22Rv1 (cell line): ENCODE measurements around the gene SMIM15.

ENCODE experiments used
- CTCF ChIP-seq: fragments of 450-650 bp; IDR thresholded peaks from 2 replicates; pipeline ENCODE4 v1.5.1; 2017; ENCODE audit warnings: mild to moderate bottlenecking
- ZFX ChIP-seq: fragments of 450-650 bp; IDR thresholded peaks from 2 replicates; pipeline ENCODE4 v1.6.1; 2017; ENCODE audit warnings: antibody characterized with exemption, borderline replicate concordance

- TF ChIP-seq CTCF (no peak), ZFX (no peak)
Measured at GRCh38 chr5:61200582-61201155, 38.4 kb upstream of the SMIM15 start.
